ENCODE measurements around the gene RRP15.

- no peak for TF ChIP-seq CTCF (IDR thresholded peaks at IDR 0.05 in 4 of 5, conservative IDR thresholded peaks at IDR 0.05 in 1 of 5)
- TF ChIP-seq POLR2A (IDR thresholded peaks at IDR 0.05) = no peak
Observed at GRCh38 chr1:218302155-218302554, 17.1 kb downstream of the RRP15 start.

Measured in gastrocnemius medialis (tissue), 4 donors.